ENCODE measurements around the gene TTLL8.

TTLL8 gene

GRCh38 chr22:49975543-49976389 is 82.3 kb downstream of the TTLL8 start:
- no peaks in the 10 kb centered on the region for H3K9me3 ChIP-seq (ENCODE audit: control insufficient read depth, insufficient read depth, low read depth, low read length)
- H3K36me3 ChIP-seq (ENCODE audit: control insufficient read depth in 2 of 2, insufficient read depth in 1 of 2, low read length in 2 of 2): no peaks in the 10 kb centered on the region
- no peaks in the 10 kb centered on the region; the same call in 1 of the 2 replicates for H3K4me1 ChIP-seq (ENCODE audit: control insufficient read depth, insufficient read depth, low read length)
- H3K27ac ChIP-seq (ENCODE audit: extremely low read depth, low read depth, low read length): no peak overlapping the region
- CTCF ChIA-PET: interaction anchor here (0.7 to 1.0 kb wide), 2 partner anchors 24 to 137 kb away, joined by 3 to 4 read pairs; no protein-coding TSS in a partner anchor
- no peak overlapping the region for H3K4me3 ChIP-seq (ENCODE audit: low read depth, low read length)
- POLR2A ChIA-PET: no interaction called here
- no peak for TF ChIP-seq ZNF354C (tag by site-specific recombination; IDR thresholded peaks at IDR 0.05; ENCODE audit: borderline replicate concordance, low read depth)
- TF ChIP-seq ZNF221 (tag by site-specific recombination; IDR thresholded peaks at IDR 0.05; ENCODE audit: borderline replicate concordance): no peak
- peak; percentile 45; the same call in 1 of the 2 replicates for TF ChIP-seq OSR2 (tag by site-specific recombination; IDR thresholded peaks at IDR 0.05)
- peak; percentile 90 for TF ChIP-seq SALL2 (tag by site-specific recombination; IDR thresholded peaks at IDR 0.05; ENCODE audit: borderline replicate concordance)
- peak; percentile 50; the same call in 1 of the 2 replicates for TF ChIP-seq WT1 (tag by site-specific recombination; IDR thresholded peaks at IDR 0.05)
- no peak for TF ChIP-seq ZNF549 (tag by site-specific recombination; IDR thresholded peaks at IDR 0.05)
- TF ChIP-seq SCRT1 (tag by site-specific recombination; IDR thresholded peaks at IDR 0.05; ENCODE audit: borderline replicate concordance): peak; percentile 28; the same call in 1 of the 2 replicates
- TF ChIP-seq ZNF792 (tag by site-specific recombination; IDR thresholded peaks at IDR 0.05): no peak
- TF ChIP-seq ZNF621 (tag by site-specific recombination; IDR thresholded peaks at IDR 0.05): 0 out of 2 replicates have a peak, but pooled peaks have one; percentile 84
- TF ChIP-seq GLIS1 (tag by site-specific recombination; IDR thresholded peaks at IDR 0.05): peak; percentile 83
- no peak for TF ChIP-seq ZSCAN16 (tag by site-specific recombination; IDR thresholded peaks at IDR 0.05)
- peak; percentile 69; the same call in 1 of the 2 replicates for TF ChIP-seq HIC1 (tag by site-specific recombination; IDR thresholded peaks at IDR 0.05)
- TF ChIP-seq, protein P1, sequence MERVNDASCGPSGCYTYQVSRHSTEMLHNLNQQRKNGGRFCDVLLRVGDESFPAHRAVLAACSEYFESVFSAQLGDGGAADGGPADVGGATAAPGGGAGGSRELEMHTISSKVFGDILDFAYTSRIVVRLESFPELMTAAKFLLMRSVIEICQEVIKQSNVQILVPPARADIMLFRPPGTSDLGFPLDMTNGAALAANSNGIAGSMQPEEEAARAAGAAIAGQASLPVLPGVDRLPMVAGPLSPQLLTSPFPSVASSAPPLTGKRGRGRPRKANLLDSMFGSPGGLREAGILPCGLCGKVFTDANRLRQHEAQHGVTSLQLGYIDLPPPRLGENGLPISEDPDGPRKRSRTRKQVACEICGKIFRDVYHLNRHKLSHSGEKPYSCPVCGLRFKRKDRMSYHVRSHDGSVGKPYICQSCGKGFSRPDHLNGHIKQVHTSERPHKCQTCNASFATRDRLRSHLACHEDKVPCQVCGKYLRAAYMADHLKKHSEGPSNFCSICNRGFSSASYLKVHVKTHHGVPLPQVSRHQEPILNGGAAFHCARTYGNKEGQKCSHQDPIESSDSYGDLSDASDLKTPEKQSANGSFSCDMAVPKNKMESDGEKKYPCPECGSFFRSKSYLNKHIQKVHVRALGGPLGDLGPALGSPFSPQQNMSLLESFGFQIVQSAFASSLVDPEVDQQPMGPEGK (tag by site-specific recombination; IDR thresholded peaks at IDR 0.05): peak; percentile 54; the same call in 1 of the 2 replicates
- TF ChIP-seq ZNF146 (tag by site-specific recombination; IDR thresholded peaks at IDR 0.05): peak; percentile 46
- TF ChIP-seq FEZF1 (tag by site-specific recombination; IDR thresholded peaks at IDR 0.05): no peak
- peak; percentile 41; the same call in 1 of the 2 replicates for TF ChIP-seq ZNF211 (tag by site-specific recombination; IDR thresholded peaks at IDR 0.05; ENCODE audit: low read depth)
- 0 out of 2 replicates have a peak, but pooled peaks have one; percentile 80 for TF ChIP-seq KLF7 (tag by site-specific recombination; IDR thresholded peaks at IDR 0.05; ENCODE audit: borderline replicate concordance)
- no peak for TF ChIP-seq HOXD13 (CRISPR knock-in tag; IDR thresholded peaks at IDR 0.05; ENCODE audit: borderline replicate concordance)
- TF ChIP-seq ZNF664 (tag by site-specific recombination; IDR thresholded peaks at IDR 0.05): no peak
- TF ChIP-seq, protein P2, sequence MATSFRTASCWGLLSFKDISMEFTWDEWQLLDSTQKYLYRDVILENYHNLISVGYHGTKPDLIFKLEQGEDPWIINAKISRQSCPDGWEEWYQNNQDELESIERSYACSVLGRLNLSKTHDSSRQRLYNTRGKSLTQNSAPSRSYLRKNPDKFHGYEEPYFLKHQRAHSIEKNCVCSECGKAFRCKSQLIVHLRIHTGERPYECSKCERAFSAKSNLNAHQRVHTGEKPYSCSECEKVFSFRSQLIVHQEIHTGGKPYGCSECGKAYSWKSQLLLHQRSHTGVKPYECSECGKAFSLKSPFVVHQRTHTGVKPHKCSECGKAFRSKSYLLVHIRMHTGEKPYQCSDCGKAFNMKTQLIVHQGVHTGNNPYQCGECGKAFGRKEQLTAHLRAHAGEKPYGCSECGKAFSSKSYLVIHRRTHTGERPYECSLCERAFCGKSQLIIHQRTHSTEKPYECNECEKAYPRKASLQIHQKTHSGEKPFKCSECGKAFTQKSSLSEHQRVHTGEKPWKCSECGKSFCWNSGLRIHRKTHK (tag by site-specific recombination; IDR thresholded peaks at IDR 0.05): 0 out of 2 replicates have a peak, but pooled peaks have one; percentile 4
- TF ChIP-seq ZNF391 (tag by site-specific recombination; IDR thresholded peaks at IDR 0.05; ENCODE audit: borderline replicate concordance, low read depth): peak; percentile 98
- no peak for TF ChIP-seq RBAK (tag by site-specific recombination; IDR thresholded peaks at IDR 0.05)
- TF ChIP-seq ZNF223 (tag by site-specific recombination; IDR thresholded peaks at IDR 0.05): no peak; the same call in 1 of the 2 replicates
- TF ChIP-seq, protein P3, sequence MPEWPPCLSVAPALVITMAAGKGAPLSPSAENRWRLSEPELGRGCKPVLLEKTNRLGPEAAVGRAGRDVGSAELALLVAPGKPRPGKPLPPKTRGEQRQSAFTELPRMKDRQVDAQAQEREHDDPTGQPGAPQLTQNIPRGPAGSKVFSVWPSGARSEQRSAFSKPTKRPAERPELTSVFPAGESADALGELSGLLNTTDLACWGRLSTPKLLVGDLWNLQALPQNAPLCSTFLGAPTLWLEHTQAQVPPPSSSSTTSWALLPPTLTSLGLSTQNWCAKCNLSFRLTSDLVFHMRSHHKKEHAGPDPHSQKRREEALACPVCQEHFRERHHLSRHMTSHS (tag by site-specific recombination; IDR thresholded peaks at IDR 0.05): 0 out of 2 replicates have a peak, but pooled peaks have one; percentile 81
- TF ChIP-seq ZNF394 (tag by site-specific recombination; IDR thresholded peaks at IDR 0.05; ENCODE audit: borderline replicate concordance): no peak
- TF ChIP-seq ZNF513 (tag by site-specific recombination; IDR thresholded peaks at IDR 0.05): no peak

All from HEK293 (cell line).